ENCODE results near the gene ERG.

The ERG gene

GRCh38 chr21:38472412-38473108 is 25.7 kb downstream of the ERG start:
- no peak for DNase-seq (ENCODE audit: low read depth)

GRCh38 chr21:38471766-38472165 is 26.5 kb downstream of the ERG start:
- DNase-seq (ENCODE audit: low read depth): no peak

DNA sequence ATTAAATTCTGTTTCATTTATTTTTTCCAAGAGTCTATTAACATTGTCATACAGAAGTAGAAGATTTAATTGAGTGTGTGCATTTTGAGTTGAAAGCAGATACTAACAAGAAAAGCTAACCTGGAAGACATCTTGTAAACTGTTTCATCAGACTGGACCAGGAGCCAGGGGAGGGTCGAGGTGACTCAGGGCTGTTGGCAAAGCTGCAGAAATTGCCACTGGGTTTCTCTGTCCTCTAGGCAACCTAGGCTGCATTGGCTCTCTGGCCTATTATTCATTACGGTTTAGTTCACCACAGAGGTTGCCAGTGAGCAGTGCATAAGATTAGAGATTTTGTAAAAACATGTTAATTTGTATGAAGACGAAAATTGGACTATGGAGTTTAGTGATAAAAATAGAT is 27.5 kb downstream of the ERG start:
- no peak for DNase-seq (ENCODE audit: low read depth)

GRCh38 chr21:38469642-38470041 is 28.6 kb downstream of the ERG start:
- DNase-seq (ENCODE audit: low read depth): no peak

DNA sequence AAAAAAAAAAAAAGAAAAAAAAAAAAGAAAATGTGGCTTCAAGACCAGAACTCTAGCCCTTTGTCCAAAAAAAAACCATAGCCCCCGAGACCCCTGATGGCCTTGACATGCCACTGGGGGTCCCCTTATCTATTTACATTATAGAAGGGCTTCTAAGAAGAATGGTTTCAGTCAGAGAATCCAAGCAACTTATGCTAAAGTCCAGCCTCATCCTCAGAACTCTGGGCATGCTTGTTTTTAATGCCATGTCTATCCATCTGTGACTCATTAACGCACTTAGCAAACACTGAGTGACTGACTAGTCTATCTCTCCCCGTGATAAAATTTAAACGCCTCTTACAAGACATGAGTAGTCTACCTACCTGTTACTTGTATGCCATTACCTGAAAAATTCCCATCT is 29.3 kb downstream of the ERG start:
- no peak for DNase-seq (ENCODE audit: low read depth)

GRCh38 chr21:38467911-38468310 is 30.4 kb downstream of the ERG start:
- DNase-seq (ENCODE audit: low read depth): no peak

GRCh38 chr21:38467374-38467773 is 30.9 kb downstream of the ERG start:
- no peak for DNase-seq (ENCODE audit: low read depth)

- no peak for DNase-seq (ENCODE audit: low read depth)
These were observed 38.0 kb downstream of the ERG start for GRCh38 chr21:38460171-38460742.

DNA sequence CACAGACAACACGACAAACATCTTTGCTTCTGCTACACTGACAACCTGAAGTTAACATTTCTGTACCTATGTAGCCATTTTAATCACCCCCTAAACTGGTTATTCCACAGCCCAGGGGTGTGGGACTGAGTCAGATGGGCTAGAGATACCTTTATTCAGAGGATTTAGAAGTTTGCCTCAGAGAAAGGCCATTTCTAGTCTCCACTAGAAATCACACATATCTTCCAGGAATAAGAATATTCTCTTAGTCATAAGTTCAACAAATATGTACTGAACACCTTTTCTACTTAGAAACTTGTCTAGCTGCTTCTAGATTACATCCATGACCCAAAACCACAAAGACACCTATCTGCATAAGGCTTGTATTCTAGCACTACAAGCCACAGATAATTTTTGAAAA is 38.8 kb downstream of the ERG start:
- no peak for DNase-seq (ENCODE audit: low read depth)

DNA sequence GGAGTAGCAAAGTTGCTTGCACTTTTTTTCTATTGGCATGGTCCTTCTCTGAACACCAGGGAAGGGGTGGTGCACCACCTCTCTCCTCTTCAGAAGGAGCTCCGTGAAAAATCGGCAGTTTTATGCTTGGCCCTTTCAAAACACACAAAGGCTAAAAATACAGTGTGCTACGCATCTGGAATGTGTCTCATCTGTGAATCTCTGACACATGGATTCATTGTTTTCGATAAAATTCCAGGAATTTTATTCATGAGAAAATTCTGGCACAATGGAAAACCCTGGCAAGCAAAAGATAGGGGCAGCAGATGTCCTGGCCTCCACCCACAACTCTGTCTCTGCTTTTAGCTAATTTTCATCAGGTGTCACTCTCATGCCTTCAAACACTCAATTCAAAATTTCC is 42.9 kb downstream of the ERG start:
- no peak for DNase-seq (ENCODE audit: low read depth)

DNA sequence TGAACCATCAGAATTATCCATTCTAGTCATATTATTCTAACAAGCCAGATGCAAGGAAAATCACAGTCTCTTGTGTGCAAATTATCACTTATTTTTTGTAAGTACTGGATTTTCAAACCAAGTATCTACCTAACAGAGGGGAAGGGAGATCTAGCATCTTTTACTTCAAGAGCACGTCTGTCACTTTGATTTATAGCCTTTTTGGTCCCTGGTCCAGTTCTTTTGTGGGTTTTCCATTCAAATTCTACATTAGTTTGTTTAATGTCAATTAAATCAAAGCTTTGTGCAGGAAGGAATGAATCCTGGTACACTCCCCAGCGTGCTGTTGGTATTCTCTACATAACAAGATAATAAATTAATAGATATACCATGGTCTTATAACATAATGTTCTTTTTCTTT is 43.6 kb downstream of the ERG start:
- DNase-seq (ENCODE audit: low read depth): no peak

DNA sequence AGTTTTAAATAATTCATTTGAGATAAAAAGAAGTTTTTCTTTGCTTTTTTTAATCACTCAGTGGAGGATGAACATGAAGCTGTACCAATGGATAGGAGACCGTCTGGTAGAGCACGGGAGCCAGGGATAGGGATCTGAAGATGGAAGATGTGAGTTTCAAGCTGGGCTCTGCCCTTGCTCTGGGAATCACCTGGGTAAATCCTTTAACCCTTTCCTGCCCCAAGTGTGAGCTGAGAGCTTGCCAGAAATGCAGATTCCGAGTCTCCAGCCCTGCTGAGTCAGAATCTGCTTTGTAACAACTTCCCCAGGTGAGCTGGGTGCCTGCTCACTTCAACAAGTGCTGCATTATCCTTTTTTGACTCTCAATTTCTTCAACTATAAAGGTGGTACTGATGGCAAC is 44.1 kb downstream of the ERG start:
- no peak for DNase-seq (ENCODE audit: low read depth)

DNA sequence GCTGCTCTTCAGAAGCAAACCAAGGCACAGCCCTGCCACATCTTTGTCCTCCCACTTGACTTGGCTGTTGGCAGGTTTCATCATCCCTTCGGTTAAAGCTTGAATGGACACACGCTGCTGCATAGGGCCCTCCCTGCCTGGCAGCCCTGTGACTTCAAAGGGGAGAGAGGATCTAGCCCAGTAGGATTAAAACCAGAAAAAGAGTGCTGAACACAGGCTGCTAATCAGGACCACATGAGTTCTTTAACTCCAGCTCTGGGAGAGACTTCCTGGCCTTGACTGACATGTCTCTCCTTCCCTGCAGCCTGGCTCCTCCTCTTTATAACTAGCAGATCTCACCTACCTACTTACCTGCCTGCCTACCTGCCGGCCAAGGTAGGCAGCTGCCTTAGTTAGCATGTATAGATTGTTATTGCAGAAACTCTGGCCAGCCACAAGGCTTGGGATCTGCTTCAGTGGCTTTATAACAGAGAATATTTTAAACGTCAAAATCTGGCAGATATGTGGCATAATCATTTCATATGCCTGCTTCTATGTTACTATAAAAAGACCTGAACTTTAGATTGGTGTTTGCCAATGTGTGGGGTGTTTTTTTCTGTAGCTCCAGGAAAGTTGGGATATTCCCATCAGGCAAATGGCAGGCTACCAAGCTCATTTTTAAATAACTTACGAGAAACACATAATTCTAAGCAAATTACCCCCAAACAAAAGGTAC is 49.4 kb downstream of the ERG start:
- no peak for DNase-seq (ENCODE audit: low read depth)

GRCh38 chr21:38447611-38448010 is 50.7 kb downstream of the ERG start:
- no peak for DNase-seq (ENCODE audit: low read depth)

GRCh38 chr21:38444691-38445090 is 53.6 kb downstream of the ERG start:
- no peak for DNase-seq (ENCODE audit: low read depth)

DNA sequence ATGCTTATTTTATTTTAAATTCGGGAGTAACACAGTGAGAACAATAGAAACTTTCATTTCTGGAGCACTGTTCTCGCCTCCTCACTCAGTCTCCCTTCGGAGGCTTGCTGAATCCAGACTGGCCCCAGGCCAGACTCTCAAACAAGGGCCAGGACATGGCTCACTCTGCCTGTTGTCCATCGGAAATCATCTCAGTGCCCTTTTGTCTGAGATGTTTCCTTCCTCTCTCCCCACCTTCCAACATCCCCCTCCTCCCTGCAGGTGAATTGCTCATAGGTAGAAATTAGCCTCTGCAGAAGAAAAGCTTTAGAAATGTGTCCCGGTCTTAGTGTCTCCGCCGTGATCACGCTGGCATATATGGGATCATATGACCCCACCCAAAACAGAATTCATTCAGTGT is 55.2 kb downstream of the ERG start:
- DNase-seq (ENCODE audit: low read depth): no peak

- DNase-seq (ENCODE audit: low read depth): no peak
These were observed 57.1 kb downstream of the ERG start for GRCh38 chr21:38441153-38441552.

GRCh38 chr21:38440746-38441145 is 57.5 kb downstream of the ERG start:
- no peak for DNase-seq (ENCODE audit: low read depth)

GRCh38 chr21:38439957-38440356 is 58.3 kb downstream of the ERG start:
- no peak for DNase-seq (ENCODE audit: low read depth)

DNA sequence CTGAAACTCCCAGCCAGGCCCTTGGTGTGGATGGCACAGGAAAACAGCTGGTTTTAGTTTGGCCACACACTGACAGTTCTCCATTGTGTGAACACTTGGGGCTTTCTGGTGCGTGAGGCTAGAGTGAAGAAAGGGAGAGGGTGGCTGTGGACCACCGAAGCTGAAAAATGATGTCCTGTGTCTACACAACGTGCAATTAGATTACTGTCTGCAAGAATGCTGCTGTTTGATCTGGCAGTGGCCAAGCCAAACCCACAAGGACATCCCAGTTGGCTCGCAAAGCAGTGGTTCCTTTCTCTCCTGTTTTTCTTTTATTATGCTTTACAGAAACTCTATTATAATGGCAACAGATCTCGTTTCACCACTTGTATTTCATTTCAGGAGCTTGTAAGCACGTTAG is 58.9 kb downstream of the ERG start:
- DNase-seq (ENCODE audit: low read depth): no peak

GRCh38 chr21:38438462-38438893 is 59.8 kb downstream of the ERG start:
- DNase-seq (ENCODE audit: low read depth): no peak

DNA sequence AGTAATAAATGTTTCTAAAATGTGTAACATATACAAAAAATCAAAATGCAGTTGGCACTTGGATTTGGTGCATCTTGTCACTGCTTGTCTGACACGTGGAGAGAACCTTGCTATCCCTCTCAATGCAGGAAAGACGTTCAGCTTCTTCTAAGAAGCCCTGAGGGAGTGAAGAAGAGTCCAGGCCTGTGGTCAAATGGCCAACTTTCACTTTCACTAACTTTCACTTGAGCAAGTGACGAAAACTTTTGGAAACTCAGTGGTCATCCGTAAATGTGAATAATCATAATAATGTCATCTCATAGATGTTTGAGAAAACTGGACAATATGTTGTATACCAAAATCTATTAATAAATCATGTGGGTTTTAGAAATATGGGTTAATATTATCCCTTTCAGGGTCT is 61.9 kb downstream of the ERG start:
- DNase-seq (ENCODE audit: low read depth): no peak

DNA sequence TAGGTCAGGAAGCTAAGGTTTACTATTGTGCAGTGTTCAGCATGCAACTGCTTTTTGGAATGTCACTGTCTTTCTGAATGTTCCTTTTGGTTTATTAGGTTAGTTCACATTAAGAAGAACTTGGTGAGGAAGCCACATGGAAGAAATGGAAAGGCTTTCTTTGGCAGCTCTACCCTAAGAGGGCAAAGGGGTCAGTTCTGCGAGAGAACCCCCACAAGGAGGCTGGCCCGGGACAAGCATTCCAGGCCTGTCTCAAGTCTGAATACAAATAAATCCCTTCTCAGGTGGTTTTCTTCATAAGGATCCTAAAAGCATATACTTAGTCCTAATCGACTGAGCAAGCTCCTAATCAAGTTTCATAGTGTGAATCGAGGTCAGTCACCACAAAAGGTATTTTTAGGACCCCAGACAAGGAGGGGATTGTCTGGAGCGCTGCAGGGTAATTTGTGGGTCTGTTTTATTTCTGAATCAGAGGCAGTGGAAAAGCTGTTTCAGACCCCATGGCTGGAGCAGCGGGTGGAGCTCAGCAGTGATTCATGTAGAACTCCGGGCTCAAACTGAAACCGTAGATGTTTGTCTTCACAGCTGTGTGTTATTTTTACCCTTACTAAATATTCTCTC is 63.3 kb downstream of the ERG start:
- no peak for DNase-seq (ENCODE audit: low read depth)
